Astrocyte of the spinal cord (primary cell): ENCODE results near the gene RIC1.
"Not testable (repeated sequence)": the region's sequence is repeated elsewhere in the genome, so short reads cannot be mapped to it uniquely, and the experiment has no call there.

ENCODE experiments used
- DNase-seq: peaks from one replicate; pipeline ENCODE4 v3.0.0; 2011; ENCODE audit warnings: low read depth, low spot score
- H3K4me3 ChIP-seq: 2 replicates; pipeline ENCODE4 v1.5.1; 2011; ENCODE audit warnings: low read depth, mild to moderate bottlenecking, low read length, moderate library complexity
- in situ Hi-C: cut with HindIII; loops from 2 replicates; pipeline ENCODE4 v1.10.0; 2017; ENCODE audit warnings: low sequenced_read_pairs
- TF ChIP-seq, protein P1 (sequence below): IDR thresholded peaks from 2 replicates; pipeline ENCODE4 v1.5.1; 2012; ENCODE audit warnings: low read depth, mild to moderate bottlenecking, low read length, inconsistent platforms

RIC1 gene

GRCh38 chr9:5762421-5762820 is 133.5 kb downstream of the RIC1 start:
- no peak for DNase-seq
- H3K4me3 ChIP-seq: no peak overlapping the region
- in situ Hi-C loops: no loop called here
- TF ChIP-seq, protein P1, sequence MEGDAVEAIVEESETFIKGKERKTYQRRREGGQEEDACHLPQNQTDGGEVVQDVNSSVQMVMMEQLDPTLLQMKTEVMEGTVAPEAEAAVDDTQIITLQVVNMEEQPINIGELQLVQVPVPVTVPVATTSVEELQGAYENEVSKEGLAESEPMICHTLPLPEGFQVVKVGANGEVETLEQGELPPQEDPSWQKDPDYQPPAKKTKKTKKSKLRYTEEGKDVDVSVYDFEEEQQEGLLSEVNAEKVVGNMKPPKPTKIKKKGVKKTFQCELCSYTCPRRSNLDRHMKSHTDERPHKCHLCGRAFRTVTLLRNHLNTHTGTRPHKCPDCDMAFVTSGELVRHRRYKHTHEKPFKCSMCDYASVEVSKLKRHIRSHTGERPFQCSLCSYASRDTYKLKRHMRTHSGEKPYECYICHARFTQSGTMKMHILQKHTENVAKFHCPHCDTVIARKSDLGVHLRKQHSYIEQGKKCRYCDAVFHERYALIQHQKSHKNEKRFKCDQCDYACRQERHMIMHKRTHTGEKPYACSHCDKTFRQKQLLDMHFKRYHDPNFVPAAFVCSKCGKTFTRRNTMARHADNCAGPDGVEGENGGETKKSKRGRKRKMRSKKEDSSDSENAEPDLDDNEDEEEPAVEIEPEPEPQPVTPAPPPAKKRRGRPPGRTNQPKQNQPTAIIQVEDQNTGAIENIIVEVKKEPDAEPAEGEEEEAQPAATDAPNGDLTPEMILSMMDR: no peak

DNA sequence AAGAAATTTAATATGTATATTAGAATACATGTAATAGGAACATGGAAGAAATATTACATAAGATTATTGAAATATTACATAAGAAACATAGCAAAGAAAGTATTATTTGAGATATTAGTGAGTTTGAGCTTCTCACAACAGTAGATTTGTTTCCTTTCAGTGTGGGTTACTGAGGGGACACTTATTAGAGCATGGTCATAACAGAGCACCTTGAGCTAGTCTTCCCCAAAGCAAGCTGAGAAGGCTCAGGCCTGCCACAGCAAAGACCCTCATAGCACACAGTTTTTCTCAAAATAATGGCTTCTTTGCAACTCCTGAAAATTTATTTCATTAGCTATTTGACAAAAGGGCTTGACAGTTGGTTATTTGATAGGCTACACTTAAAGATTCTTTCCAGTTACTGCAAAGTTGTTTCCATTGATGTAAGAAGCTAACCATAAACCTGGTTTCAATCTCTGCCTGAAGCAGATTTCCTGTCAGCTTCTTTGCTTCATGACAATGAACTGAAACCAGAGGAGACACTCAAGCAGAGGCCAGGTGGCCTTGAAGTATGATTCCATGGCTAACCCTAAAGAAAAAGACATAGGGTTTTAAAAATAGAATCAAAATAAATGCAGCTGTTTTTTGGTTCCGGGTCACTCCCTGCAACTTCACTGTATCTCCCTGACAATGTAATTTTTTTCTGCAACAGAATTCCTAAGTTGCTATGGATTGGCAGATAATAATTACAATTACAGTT is 135.4 kb downstream of the RIC1 start:
- TF ChIP-seq, protein P1: no peak
- no peak for DNase-seq
- H3K4me3 ChIP-seq: no peak overlapping the region
- in situ Hi-C loops: no loop called here

- in situ Hi-C loops: no loop called here
- TF ChIP-seq, protein P1: no peak
- no peak for DNase-seq
- H3K4me3 ChIP-seq: no peak overlapping the region
These were observed 139.3 kb downstream of the RIC1 start for GRCh38 chr9:5767968-5768932.

DNA sequence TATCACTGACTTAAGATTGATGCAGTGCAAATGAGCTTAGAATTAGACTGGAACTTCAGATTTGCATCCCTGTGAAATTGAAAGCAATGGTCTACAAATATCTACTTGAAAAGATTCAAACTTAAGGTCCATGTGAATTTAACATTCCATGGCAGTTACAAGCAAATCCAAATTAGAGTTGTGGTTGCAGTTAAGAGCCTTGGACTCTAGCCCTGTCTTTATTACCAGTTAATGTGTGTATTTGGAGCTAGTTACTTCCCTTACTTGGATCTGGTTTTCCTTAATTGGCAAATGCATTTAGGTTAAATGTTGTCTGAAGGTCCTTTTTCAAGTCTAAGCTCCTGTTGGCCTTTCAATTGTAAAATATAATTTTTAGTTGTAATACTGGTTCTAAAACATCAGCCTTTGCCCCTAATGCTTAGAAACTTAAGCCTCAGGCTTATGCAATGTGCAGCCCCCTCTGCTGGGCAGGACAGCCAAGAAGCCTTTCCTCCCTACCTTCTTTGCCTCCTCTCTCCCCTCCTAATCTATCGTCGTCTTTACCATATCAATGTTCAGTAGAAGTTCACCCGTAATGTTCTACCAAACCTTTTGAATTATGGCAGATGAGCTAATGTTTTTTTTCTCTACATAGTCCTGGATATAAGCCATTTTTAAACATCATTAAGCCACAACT is 144.6 kb downstream of the RIC1 start:
- TF ChIP-seq, protein P1: no peak
- H3K4me3 ChIP-seq: no peak overlapping the region
- in situ Hi-C loops: no loop called here
- peak; percentile 49 for DNase-seq

DNA sequence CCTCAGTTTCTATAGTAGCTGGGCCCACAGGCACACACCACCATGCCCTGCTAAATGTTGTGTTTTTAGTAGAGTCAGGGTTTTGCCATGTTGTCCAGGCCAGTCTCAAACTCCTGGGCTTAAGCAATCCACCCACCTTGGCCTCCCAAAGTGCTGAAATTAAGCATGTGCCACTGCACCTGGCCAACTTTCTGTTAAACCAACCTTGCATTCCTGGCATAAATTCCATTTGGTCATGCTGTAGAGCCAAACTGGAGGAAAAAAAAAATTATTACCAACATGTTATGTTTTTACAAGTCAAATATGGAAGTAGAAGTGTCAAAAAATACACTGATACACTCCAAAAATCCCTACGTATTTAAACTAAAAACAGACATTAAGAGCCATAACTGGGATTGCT is 149.9 kb downstream of the RIC1 start:
- no peak for DNase-seq
- H3K4me3 ChIP-seq: no peak overlapping the region
- TF ChIP-seq, protein P1: no peak
- in situ Hi-C loops: no loop called here

- DNase-seq, in situ Hi-C loops, H3K4me3 ChIP-seq: not testable (repeated sequence)
These were observed 150.9 kb downstream of the RIC1 start for GRCh38 chr9:5779705-5780218.

DNA sequence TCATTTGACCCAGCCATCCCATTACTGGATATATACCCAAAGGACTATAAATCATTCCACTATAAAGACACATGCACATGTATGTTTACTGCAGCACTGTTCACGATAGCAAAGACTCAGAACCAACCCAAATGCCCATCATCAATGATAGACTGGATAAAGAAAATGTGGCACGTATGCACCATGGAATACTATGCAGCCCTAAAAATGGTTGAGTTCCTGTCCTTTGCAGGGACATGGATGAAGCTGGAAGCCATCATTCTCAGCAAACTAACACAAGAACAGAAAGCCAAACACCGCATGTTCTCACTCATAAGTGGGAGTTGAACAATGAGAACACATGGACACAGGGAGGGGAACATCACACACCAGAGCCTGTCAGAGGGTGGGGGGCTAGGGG is 154.5 kb downstream of the RIC1 start:
- DNase-seq, H3K4me3 ChIP-seq, in situ Hi-C loops: not testable (repeated sequence)
